Thymus (tissue), 11 donors: ENCODE results near the gene BAIAP2L2. TPM values are rescaled to one million over a fixed set of nuclear protein-coding genes. Genes with fewer than 3 reads are reported as not detected.

Source experiments
- DNase-seq, 9 donors: peaks; one replicate each; pipeline ENCODE4 v3.0.0-alpha.2; 2013; ENCODE audit warnings: low spot score in 9 of 9, low read depth in 6 of 9, missing footprints in 1 of 9
- H3K27ac ChIP-seq, 2 donors: one replicate each; pipeline ENCODE4 v1.5.1; 2013; ENCODE audit warnings: control low read depth in 1 of 2, low read depth in 1 of 2, low read length in 1 of 2, mild to moderate bottlenecking in 1 of 2, moderate library complexity in 1 of 2
- H3K27me3 ChIP-seq, 2 donors: one replicate each; pipeline ENCODE4 v1.5.1; 2013; ENCODE audit warnings: low read length in 1 of 2; ENCODE audit not compliant: control insufficient read depth in 2 of 2, insufficient read depth in 1 of 2
- H3K36me3 ChIP-seq, 2 donors: one replicate each; pipeline ENCODE4 v1.5.1; 2013; ENCODE audit warnings: low read length in 1 of 2, mild to moderate bottlenecking in 1 of 2, moderate library complexity in 1 of 2; ENCODE audit not compliant: control insufficient read depth in 2 of 2, insufficient read depth in 2 of 2
- H3K4me1 ChIP-seq, 2 donors: one replicate each; pipeline ENCODE4 v1.5.1; 2013; ENCODE audit warnings: low read length in 2 of 2; ENCODE audit not compliant: control insufficient read depth in 2 of 2, insufficient read depth in 2 of 2
- H3K4me3 ChIP-seq, 2 donors: one replicate each; pipeline ENCODE4 v1.5.1; 2013; ENCODE audit warnings: low read length in 2 of 2, control low read depth in 1 of 2, mild to moderate bottlenecking in 1 of 2
- H3K9me3 ChIP-seq, 2 donors: one replicate each; pipeline ENCODE4 v1.5.1; 2013; ENCODE audit warnings: low read length in 1 of 2, mild to moderate bottlenecking in 1 of 2; ENCODE audit not compliant: control insufficient read depth in 2 of 2, insufficient read depth in 1 of 2
- WGBS: extraction: QIAGEN DNeasy Blood & Tissue Kit; methylation state at CpG from one replicate; pipeline ENCODE4 v1.1.7; 2013; 5-methylcytosine and 5-hydroxymethylcytosine counted together
- polyA plus RNA-seq: library from polyadenylated mRNA; stranded (reverse); fragments of 200-250 nt; gene quantifications from one replicate; pipeline ENCODE4 v1.2.3, GENCODE V29; 2013
- total RNA-seq: library from RNA; stranded (reverse); fragments of 120-200 nt; gene quantifications from one replicate; pipeline ENCODE4 v1.2.4, GENCODE V29; 2013
- donor health status: healthy.

The BAIAP2L2 gene
- total and polyA plus RNA-seq, 2 donors: 0.33 to 3.5 TPM

DNA sequence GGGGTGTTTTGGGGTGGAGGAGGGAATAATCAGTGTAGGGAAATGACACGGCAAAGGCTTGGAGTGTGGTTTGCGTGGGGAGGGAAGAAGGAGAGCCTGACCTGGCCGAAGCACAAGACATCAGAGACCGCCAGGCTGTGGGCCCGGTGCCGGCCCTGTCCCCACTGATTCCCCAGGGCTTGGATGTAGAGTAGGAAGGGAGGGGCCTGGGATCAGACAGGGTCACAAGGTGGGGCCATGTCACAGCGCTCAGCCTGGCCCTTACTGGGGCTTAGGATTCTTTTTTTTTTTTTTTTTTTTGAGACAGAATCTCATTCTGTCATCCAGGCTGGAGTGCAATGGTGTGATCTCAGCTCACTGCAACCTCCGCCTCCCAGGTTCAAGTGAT lies 43.5 kb downstream of the BAIAP2L2 start:
- no peak overlapping the region for H3K4me3 ChIP-seq
- no peak for DNase-seq
- no peaks in the 10 kb centered on the region for H3K9me3 ChIP-seq
- H3K36me3 ChIP-seq: peaks cover 0 to 26% of the 10 kb centered on the region in 2 donors
- no peaks in the 10 kb centered on the region for H3K4me1 ChIP-seq
- no peak overlapping the region for H3K27ac ChIP-seq
- no peaks in the 10 kb centered on the region for H3K27me3 ChIP-seq
- WGBS: 97% methylated on average over 8 of the region's 8 CpGs

DNA sequence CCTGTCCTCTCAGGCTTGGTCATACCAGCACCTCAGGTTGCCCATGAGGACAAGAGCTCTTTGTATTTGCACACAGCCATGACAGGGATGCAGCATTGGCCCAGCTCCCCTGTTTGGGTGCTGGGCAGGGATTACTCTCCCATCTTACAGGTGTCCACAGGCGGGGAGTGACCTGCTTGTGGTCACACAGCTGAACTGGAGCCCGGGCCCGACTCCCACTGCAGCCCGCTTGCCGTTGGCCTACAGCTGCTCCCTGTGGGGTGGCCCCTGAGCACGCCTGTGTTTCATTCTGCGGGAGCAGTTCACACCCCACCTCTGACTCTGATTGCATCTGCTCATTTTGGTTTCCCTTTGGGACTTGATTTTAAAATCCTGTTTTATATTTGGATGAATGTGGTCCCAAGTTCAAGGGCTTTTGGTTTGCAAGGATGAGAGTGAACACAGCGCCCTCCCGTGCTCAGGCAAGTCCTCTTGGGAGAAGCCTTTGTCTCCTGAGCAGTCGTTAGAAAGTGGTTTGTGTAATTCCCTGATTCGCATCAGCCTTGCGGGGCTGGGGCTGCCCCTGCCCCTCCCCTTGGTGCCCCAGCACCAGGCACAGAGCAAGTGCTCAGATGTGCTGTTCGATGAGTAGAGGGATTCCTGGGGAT lies 44.0 kb downstream of the BAIAP2L2 start:
- Histone ChIP-seq H3K27ac (no peak overlapping the region), H3K27me3 (no peaks in the 10 kb centered on the region), H3K4me3 (no peak overlapping the region), H3K36me3 (peaks cover 0 to 26% of the 10 kb centered on the region in 2 donors), H3K9me3 (no peaks in the 10 kb centered on the region), H3K4me1 (no peaks in the 10 kb centered on the region)
- WGBS: 87% methylated on average over 13 of the region's 13 CpGs
- no peak for DNase-seq

DNA sequence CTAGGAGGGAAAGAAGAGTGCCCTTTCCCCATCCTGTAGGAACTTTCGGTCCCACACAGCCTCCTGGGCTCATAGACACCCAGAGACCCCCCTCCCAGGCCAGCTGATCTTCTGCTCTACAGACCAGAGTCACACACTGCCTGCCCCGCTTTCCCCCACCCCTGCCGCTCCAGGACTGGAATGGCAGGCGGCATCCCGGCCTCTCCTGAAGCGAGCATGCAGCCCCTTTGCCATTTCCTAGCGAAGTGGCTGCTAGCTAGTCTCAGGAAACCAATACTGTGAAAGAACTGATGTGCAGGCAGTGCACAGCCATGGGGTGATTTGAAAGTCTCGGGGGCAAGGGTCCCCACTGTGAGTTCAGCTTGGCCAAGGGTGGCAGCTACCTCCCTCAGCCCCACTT lies 44.9 kb downstream of the BAIAP2L2 start:
- no peaks in the 10 kb centered on the region for H3K9me3 ChIP-seq
- H3K36me3 ChIP-seq: peaks cover 0 to 23% of the 10 kb centered on the region in 2 donors
- 98% methylated on average over 8 of the region's 8 CpGs for WGBS
- H3K27me3 ChIP-seq: no peaks in the 10 kb centered on the region
- DNase-seq: no peak
- H3K4me3 ChIP-seq: no peak overlapping the region
- H3K4me1 ChIP-seq: no peaks in the 10 kb centered on the region
- H3K27ac ChIP-seq: no peak overlapping the region

DNA sequence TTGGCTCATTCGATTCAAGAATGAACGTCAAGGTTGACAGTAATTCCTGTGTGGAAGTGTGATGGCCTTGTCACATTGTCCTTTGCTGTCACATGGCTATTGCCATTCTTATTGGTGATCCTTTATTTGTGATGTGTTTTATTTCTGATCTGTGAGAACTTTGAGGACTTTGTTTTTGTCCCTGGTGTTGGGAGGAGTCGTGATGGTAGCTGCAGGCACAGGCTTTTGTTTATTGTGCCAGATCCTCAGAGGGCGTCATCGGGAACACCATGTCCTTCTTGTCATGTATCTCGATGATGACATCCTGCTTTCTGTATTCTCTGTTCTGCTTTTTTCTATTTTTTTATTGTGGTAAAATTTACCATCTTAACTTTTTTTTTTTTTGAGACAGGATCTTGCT lies 47.7 kb downstream of the BAIAP2L2 start:
- no peaks in the 10 kb centered on the region for H3K9me3 ChIP-seq
- peaks cover 3 to 16% of the 10 kb centered on the region in 2 donors for H3K36me3 ChIP-seq
- WGBS: 95% methylated on average over 6 of the region's 6 CpGs
- peak overlapping the region in 1 of 2 donors; percentile 20 for H3K27ac ChIP-seq
- no peak overlapping the region for H3K4me3 ChIP-seq
- no peak for DNase-seq
- H3K27me3 ChIP-seq: no peaks in the 10 kb centered on the region
- peaks cover 0 to 2% of the 10 kb centered on the region in 2 donors for H3K4me1 ChIP-seq

DNA sequence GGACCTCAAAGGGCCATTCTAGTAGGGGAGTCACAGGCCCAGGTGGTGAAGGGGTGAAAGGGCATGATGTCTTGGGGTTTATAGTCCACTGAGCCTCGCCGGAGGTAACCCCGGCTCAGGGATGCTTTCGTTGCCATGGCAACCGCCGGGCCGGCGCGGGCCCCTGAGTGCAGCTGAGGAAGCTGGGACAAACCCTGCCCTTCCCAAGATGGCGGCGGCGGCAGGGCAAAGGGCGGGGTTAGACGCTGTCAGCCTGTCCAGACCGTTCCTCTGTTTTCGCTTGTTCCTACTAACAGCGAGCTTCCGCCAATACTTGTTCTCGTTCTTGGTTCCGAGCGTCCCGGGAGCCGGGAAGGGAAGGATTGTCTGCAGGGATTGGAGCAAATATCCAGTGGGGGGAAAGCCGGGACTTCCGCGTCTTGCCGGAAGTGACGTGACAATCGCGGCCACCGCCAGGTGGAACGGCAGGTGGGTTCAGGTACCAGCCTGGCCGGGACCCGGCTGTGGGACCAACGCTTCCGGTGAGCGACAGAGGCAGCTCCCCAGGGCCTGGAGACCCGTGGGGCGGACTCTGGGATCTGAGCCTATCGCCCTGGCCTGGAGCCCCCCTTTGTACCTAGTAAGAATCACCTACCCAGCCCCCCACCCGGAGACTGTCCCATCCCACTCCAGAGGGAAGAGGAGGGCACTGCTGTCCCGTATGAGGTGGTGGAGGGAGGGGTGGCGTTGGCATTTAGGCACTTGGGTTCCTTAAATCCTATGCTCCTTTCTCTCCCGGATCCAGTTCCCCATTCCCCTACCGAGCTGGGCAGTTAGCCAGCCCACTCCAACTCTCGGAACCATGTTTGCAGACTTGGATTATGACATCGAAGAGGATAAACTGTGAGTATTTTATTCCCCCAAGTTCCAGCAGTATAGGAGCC lies 53.3 kb downstream of the BAIAP2L2 start, which contains the start of gene PICK1:
Gene PICK1, plus strand, starts transcription at position 436 of the 923 bp plus-strand sequence. Its CDS starts 406 bp downstream, at position 842.
- Histone ChIP-seq H3K36me3 (peaks cover 0 to 3% of the 10 kb centered on the region in 2 donors), H3K27ac (peak within 1 kb of the TSS; percentile 34 to 64), H3K27me3 (peaks cover 0 to 4% of the 10 kb centered on the region in 2 donors), H3K4me1 (peaks cover 2 to 26% of the 10 kb centered on the region in 2 donors), H3K4me3 (peak within 1 kb of the TSS; percentile 68 to 69), H3K9me3 (peaks cover 0 to 5% of the 10 kb centered on the region in 2 donors)
- WGBS: 4% methylated on average over 47 of the region's 47 CpGs
- peak; percentile 45 to 83 (median 53) for DNase-seq

DNA sequence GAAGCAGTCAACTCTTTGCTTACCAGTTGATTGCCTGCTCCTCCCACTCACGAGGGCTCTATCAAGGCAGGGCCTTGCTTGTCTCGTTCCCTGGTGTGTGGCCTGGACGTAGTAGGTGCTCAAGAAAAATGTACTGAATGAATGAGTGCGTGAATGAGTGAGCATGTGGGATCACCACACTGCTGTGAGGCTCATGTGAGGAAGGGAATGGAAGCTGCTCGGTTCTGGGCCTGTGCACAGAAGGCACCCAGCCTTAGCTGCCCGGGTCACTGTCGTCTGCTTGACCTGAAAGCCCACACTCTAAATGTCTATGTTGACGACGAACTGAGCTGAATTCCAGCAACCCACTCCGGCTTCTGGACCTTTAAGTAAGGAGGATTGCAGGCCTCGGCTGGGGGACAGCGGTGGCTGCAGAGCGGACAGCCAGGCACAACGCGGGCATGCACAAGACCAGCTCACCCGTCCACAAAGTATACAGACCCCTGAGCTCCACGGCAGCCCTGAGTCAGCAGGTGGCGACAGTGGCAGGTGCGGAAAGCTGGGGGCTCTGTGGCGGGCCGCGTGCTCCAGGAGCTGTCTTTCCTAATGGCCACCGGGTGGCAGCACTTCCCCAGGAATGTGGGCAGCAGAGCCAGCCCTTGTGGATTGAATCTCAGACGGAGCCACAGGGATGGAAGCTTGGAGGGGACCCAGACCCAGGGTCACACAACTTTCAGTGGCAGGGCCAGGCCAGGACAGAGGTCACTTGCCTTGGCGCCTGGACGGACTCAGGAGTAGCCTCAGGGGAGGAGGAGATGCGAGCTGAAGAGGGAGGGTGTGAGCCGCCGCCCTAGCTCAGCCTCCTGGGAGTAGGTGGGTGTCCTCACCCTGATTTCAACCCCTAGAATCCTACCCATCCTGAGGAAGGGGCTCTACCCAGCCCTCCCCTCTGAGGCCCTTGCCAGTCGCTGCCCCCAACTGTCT lies 58.3 kb downstream of the BAIAP2L2 start:
- Histone ChIP-seq H3K27ac (no peak overlapping the region), H3K4me3 (no peak overlapping the region), H3K27me3 (peaks cover 0 to 11% of the 10 kb centered on the region in 2 donors), H3K9me3 (peaks cover 0 to 5% of the 10 kb centered on the region in 2 donors), H3K36me3 (no peaks in the 10 kb centered on the region), H3K4me1 (peaks cover 2 to 20% of the 10 kb centered on the region in 2 donors)
- peak; percentile 45 to 87 (median 75) for DNase-seq
- WGBS: 38% methylated on average over 30 of the region's 30 CpGs

DNA sequence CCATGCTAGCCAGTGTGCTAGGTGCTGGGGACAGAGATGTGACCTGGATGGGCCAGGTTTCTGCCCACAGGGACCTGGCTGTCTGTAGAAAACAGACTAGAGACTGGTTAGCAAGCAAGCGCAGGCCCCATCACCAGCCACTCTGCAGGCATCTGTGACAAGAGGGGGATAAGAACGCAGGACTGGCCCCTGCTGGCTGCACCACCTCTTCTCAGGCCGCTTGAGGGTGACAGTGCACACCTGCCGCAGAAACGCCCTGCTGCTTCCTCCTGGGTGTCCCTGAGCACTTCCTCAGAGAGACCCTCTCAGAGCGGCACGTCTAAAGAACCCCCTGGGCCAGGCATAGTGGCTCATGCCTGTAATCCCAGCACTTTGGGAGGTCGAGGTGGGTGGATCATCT lies 59.2 kb downstream of the BAIAP2L2 start:
- Histone ChIP-seq H3K27me3 (peaks cover 0 to 14% of the 10 kb centered on the region in 2 donors), H3K4me1 (peaks cover 0 to 14% of the 10 kb centered on the region in 2 donors), H3K36me3 (no peaks in the 10 kb centered on the region), H3K9me3 (no peaks in the 10 kb centered on the region), H3K4me3 (no peak overlapping the region), H3K27ac (no peak overlapping the region)
- no peak for DNase-seq
- 78% methylated on average over 8 of the region's 8 CpGs for WGBS

DNA sequence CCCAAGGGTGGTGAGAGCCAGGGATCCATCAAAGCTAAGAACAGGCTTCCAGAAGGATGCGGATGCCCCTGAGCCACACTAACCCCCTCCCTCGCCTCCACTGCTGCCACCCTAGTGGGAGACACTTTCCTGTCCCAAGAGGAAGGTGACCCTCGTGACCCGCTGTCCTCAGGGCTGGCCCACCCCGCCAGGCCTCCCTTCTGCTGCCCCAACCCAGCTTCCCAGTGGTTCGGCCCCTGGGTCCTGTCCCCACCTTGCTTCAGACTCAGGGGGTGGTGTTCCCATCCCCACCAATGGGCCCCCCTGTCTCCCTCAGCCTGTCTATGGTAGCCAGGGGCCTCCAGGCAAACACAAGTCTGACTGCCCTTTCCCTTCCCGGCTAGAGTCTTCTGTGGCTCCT lies 59.8 kb downstream of the BAIAP2L2 start:
- no peak overlapping the region for H3K27ac ChIP-seq
- DNase-seq: no peak
- no peak overlapping the region for H3K4me3 ChIP-seq
- WGBS: 96% methylated on average over 7 of the region's 7 CpGs
- H3K27me3 ChIP-seq: peaks cover 0 to 14% of the 10 kb centered on the region in 2 donors
- H3K36me3 ChIP-seq: no peaks in the 10 kb centered on the region
- peaks cover 0 to 14% of the 10 kb centered on the region in 2 donors for H3K4me1 ChIP-seq
- no peaks in the 10 kb centered on the region for H3K9me3 ChIP-seq
